Fibroblast of mammary gland (primary cell): ENCODE measurements around the gene HIBADH.
A peak's percentile ranks its signal among the peaks of the same experiment; 100 is the strongest.

ENCODE experiments used
- DNase-seq: peaks from one replicate; pipeline ENCODE4 v3.0.0-alpha.2; 2010; ENCODE audit warnings: low read depth
- H3K4me3 ChIP-seq: 2 replicates; pipeline ENCODE4 v1.5.1; 2011; ENCODE audit warnings: low read depth, mild to moderate bottlenecking, low read length, moderate library complexity; ENCODE audit not compliant: control insufficient read depth
- TF ChIP-seq, protein P1 (sequence below): conservative IDR thresholded peaks from 2 replicates; pipeline ENCODE4 v1.5.1; 2011; ENCODE audit warnings: low read depth, low read length, inconsistent platforms; ENCODE audit not compliant: control insufficient read depth, insufficient read depth

Gene HIBADH

GRCh38 chr7:27670177-27670576, 7.5 kb upstream of the HIBADH start:
- H3K4me3 ChIP-seq, result no peak overlapping the region
- TF ChIP-seq, protein P1, sequence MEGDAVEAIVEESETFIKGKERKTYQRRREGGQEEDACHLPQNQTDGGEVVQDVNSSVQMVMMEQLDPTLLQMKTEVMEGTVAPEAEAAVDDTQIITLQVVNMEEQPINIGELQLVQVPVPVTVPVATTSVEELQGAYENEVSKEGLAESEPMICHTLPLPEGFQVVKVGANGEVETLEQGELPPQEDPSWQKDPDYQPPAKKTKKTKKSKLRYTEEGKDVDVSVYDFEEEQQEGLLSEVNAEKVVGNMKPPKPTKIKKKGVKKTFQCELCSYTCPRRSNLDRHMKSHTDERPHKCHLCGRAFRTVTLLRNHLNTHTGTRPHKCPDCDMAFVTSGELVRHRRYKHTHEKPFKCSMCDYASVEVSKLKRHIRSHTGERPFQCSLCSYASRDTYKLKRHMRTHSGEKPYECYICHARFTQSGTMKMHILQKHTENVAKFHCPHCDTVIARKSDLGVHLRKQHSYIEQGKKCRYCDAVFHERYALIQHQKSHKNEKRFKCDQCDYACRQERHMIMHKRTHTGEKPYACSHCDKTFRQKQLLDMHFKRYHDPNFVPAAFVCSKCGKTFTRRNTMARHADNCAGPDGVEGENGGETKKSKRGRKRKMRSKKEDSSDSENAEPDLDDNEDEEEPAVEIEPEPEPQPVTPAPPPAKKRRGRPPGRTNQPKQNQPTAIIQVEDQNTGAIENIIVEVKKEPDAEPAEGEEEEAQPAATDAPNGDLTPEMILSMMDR, result no peak
- no peak for DNase-seq

GRCh38 chr7:27665531-27665930, 2.8 kb upstream of the HIBADH start:
- no peak for DNase-seq
- no peak overlapping the region for H3K4me3 ChIP-seq
- TF ChIP-seq, protein P1, result no peak

GRCh38 chr7:27663989-27664331, 1.3 kb upstream of the HIBADH start:
- TF ChIP-seq, protein P1, result no peak
- DNase-seq, result no peak
- no peak overlapping the region for H3K4me3 ChIP-seq

DNA sequence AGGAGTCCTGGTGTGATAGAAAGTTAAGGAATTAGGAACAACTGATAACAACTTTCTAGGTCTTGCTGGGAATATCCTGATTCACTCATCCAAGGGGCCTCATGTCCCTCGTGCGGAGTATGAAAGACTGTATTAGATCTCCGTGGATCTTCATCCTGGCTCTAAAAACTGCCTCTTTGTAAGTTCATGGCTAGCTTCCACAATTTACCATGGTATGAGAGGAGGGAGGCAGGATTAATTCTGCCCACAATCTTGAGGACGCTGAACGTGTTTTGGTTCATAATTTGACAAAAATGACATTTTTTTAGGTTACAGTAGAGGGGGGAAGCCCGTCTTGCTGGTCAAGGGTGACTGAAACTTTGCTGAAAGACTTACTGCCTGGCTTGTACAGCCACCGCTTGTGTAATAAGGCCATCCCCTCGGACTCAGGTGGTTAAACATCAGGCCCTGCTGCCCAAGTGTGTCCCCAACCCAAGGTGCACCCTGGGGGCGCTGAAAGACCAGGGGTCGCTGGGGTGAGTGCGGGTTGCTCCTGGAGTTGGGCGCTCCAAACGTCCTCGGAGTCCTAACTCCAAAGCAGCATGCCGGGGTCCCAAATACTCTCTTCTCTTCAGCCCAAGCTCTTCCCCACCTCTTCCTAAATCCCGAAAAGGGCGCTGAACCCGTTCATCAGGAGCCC, 733 bp downstream of the HIBADH start:
- TF ChIP-seq, protein P1, result no peak
- H3K4me3 ChIP-seq, result peak overlapping the region; percentile 92
- DNase-seq, result peak; percentile 33

GRCh38 chr7:27656724-27657123, 6.0 kb downstream of the HIBADH start:
- DNase-seq, result no peak
- H3K4me3 ChIP-seq, result no peak overlapping the region
- TF ChIP-seq, protein P1, result no peak

DNA sequence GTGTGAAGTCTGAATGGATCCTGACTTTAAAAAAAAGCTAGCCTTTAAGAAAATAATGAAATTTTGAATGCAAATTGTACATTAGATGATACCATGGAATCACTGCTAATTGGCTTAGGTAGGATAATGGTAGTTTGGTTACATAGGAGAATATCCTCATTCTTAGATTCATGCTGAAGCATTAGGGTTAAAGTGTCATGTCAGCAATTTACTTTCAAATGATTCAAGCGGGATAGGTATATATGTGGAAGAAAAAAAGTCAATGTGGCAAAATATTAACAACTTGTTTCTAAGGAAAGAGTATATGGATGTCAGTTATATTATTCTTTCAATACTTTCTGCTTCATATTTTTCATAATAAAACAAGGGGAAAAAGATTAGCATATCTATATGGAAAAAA, 7.5 kb downstream of the HIBADH start:
- DNase-seq, result no peak
- TF ChIP-seq, protein P1, result no peak
- no peak overlapping the region for H3K4me3 ChIP-seq

DNA sequence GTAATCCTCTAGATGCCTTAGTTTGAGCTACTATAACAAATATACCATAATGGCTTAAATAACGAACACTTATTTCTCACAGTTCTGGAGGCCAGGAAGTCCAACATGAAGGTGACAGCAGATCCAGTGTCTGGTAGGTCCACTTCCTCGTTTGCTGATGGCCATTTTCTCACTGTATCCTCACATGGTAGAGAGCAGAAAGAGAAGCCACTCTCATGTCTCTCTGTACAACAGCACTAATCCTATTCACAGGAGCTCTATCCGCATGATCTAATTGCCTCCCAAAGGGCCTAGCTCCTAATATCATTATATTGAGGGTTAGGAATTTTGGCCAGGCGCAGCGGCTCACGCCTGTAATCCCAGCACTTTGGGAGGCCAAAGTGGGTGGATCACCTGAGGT, 10.2 kb downstream of the HIBADH start:
- no peak for DNase-seq
- TF ChIP-seq, protein P1, result no peak
- no peak overlapping the region for H3K4me3 ChIP-seq
